ENCODE results near the gene IL17B.

IL17B gene

GRCh38 chr5:149376711-149377447 is 2.2 kb downstream of the IL17B start:
- DNase-seq (ENCODE audit: low read depth in 3 of 3): no peak

- DNase-seq (ENCODE audit: low read depth in 3 of 3): no peak
Measured at GRCh38 chr5:149376104-149376503, 3.0 kb downstream of the IL17B start.

- no peak for DNase-seq (ENCODE audit: low read depth in 3 of 3)
Measured at GRCh38 chr5:149375434-149375833, 3.7 kb downstream of the IL17B start.

- DNase-seq (ENCODE audit: low read depth in 3 of 3): no peak
Measured at GRCh38 chr5:149374801-149375200, 4.3 kb downstream of the IL17B start.

GRCh38 chr5:149374303-149374702 is 4.8 kb downstream of the IL17B start:
- no peak for DNase-seq (ENCODE audit: low read depth in 3 of 3)

GRCh38 chr5:149372932-149373331 is 6.2 kb downstream of the IL17B start:
- DNase-seq (ENCODE audit: low read depth in 3 of 3): no peak

- DNase-seq (ENCODE audit: low read depth in 3 of 3): no peak
Measured at GRCh38 chr5:149372076-149372795, 6.9 kb downstream of the IL17B start.

- peak; percentile 44 to 61 (median 49) for DNase-seq (ENCODE audit: low read depth in 3 of 3)
Measured at GRCh38 chr5:149371296-149371962, 7.7 kb downstream of the IL17B start.

- DNase-seq (ENCODE audit: low read depth in 3 of 3): no peak
Measured at GRCh38 chr5:149370878-149371277, 8.2 kb downstream of the IL17B start.

GRCh38 chr5:149367972-149368645 is 11.0 kb downstream of the IL17B start:
- no peak for DNase-seq (ENCODE audit: low read depth in 3 of 3)

GRCh38 chr5:149367249-149367971 is 11.7 kb downstream of the IL17B start:
- DNase-seq (ENCODE audit: low read depth in 3 of 3): peak in 1 of 3 donors; percentile 45

GRCh38 chr5:149366169-149366729 is 12.8 kb downstream of the IL17B start:
- no peak for DNase-seq (ENCODE audit: low read depth in 3 of 3)

GRCh38 chr5:149365418-149365817 is 13.7 kb downstream of the IL17B start:
- no peak for DNase-seq (ENCODE audit: low read depth in 3 of 3)

- no peak for DNase-seq (ENCODE audit: low read depth in 3 of 3)
Measured at GRCh38 chr5:149364719-149365118, 14.4 kb downstream of the IL17B start.

- no peak for DNase-seq (ENCODE audit: low read depth in 3 of 3)
Measured at GRCh38 chr5:149363936-149364335, 15.2 kb downstream of the IL17B start.

- no peak for DNase-seq (ENCODE audit: low read depth in 3 of 3)
Measured at GRCh38 chr5:149363358-149363757, 15.7 kb downstream of the IL17B start.

GRCh38 chr5:149362541-149362940 is 16.6 kb downstream of the IL17B start:
- no peak for DNase-seq (ENCODE audit: low read depth in 3 of 3)

- no peak for DNase-seq (ENCODE audit: low read depth in 3 of 3)
Measured at GRCh38 chr5:149360272-149360671, 18.8 kb downstream of the IL17B start.

GRCh38 chr5:149358868-149359495 is 20.1 kb downstream of the IL17B start:
- DNase-seq (ENCODE audit: low read depth in 3 of 3): no peak

- DNase-seq (ENCODE audit: low read depth in 3 of 3): peak in 1 of 3 donors; percentile 26
Measured at GRCh38 chr5:149358294-149358651, 20.8 kb downstream of the IL17B start.
